GM18519 (cell line): Measurements from ENCODE around the gene HADHA.
"Not testable (repeated sequence)": the region's sequence is repeated elsewhere in the genome, so short reads cannot be mapped to it uniquely, and the experiment has no call there.

ENCODE experiments used
- ATAC-seq: cut with Tn5 transposase; IDR thresholded peaks from one replicate; pipeline ENCODE4 v1.9.1; 2021; ENCODE audit warnings: mild to moderate bottlenecking, moderate library complexity; ENCODE audit not compliant: unreplicated experiment, low FRiP score

Gene HADHA

DNA sequence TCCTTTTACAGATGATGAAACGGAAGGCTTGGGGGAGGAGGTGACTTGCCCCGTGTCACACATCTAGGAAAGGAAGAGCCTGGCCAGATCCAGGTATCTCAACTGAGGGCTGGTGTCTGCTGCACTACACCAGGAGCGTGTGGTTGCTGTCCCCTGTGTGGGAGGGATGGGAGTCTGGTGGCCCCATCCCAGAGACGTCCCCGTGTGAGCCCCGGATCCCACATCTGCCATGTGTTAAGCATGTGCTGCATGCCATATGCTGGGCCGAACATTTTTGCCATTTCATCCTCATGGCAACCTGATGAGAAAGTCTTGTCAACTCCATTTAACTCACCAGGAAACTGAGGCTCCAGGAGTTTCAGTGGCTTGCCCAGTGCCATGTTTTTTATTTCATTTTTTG is 67.3 kb downstream of the HADHA start:
- ATAC-seq = no peak

DNA sequence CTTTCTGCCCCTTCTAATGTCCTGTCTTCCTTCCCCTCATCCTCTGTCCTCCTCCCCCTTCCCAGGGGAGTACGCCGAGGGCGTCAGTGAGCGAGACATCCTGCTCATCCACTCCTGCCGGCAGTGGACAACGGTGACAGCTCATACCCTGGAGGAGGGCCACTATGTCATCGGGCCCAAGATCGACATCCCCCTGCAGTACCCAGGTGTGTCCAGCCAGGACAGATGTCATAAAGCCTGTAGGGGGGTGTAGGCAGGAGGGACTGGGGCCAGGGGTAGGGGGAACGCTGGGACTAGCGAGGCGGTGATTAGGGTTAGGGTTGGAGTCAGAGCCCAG is 68.2 kb downstream of the HADHA start:
- ATAC-seq = no peak

DNA sequence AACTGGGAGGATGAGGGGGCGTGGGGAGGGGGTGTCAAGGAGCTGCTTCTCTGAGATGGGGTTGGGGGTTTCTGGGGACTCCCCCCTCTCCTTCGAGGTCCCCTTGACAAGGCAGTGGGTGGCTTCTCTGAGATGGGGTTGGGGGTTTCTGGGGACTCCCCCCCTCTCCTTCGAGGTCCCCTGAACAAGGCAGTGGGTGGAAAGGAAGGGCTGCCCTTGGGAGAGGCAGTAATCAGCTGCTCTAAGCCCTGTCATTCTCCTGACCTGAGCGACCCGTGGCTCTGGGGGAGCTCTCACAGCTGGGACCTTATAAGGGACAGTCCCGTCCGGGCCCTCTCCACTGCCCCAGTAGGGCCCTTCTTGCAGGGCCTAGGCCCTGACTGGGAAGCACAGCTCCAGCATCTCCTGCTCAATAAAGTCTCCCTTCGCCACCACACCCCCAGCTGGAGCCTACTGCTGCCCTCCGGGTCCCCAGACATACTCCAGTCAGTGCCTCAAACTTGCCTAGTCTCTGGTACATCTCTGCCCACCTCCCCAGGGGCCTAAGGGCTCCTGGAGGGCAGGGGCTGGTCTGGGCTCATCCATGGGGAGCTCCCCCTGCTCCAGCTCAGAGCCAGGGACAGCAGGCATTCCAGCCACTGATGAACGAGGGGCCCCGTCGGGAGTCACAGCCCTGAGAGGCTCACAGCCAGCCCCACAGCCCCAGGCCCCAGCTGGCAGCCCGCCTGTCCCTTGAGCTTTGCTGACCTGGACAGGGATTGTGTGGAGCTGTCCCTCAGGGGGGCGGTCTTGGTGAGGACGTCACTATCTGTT is 68.8 kb downstream of the HADHA start:
- no peak for ATAC-seq

DNA sequence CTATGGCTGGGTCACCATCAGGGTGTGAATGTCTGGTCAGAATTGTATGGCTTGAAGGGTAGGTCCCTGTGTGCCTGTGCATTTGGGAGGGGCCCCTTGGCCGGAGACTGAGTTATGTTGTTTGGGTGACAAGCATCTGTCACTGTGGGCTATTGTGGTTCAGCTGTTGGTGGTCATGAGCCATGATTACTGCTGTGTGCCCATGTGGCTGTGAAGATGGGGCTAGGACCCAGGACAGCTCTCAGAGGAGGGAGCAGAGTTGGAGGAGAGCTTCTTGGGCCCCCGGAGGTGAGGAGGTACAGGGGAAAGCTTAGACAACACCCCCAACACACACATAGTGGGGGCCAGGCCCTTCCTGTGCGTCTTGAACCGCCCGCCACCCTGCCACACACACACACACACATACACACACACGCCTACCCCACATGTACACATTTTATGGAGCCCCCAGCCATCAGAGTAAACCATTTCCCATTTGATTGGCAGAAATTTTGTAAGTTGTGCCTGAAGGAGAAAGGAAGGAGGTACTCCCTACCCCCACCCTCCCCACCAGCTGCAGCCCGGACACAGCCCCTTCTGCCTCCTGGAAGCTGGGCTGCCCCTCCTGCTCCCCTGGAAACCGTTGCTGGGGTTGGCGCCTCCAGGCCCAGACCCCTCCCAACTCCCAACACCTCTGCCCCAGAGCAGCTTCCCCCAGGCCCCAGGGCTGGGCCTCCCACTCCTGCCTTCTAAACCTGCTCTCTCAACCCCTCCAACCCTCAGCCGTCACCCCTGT is 69.6 kb downstream of the HADHA start:
- ATAC-seq = no peak

DNA sequence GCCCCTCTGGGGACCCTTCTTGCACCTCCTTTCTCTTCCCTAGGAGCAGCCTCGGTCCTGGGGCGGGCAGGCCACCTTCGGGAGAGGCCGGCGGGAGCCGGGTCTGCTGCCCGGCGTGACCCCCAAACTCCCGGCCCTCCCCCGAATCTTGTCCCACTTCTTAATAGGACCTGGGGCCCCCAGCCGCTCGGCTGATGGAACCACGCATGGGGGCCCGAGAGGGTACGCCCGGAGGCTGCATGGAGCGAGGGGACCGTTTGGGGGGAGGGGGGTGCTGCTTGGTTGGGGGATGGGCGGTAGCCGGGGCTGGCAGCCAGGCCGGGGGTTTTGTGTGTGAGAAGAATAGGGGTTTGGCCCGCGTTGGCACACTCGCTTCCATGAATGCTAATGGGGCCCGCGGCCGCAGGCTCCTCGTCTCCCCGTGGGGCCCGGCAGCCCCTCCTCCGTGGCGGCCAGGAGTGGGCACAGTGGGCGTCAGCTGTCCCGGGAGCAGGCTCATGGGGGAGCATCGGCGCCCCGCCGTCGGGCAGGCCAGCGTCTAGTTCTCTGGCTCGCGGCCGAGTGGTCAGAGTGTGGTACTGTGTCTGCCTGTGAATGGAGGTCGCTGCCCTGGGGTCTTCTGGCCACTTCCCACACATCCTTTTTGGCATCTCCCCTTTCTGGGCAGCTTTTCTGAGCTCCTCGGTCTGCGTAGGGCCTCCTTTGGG is 70.5 kb downstream of the HADHA start:
- no peak for ATAC-seq

DNA sequence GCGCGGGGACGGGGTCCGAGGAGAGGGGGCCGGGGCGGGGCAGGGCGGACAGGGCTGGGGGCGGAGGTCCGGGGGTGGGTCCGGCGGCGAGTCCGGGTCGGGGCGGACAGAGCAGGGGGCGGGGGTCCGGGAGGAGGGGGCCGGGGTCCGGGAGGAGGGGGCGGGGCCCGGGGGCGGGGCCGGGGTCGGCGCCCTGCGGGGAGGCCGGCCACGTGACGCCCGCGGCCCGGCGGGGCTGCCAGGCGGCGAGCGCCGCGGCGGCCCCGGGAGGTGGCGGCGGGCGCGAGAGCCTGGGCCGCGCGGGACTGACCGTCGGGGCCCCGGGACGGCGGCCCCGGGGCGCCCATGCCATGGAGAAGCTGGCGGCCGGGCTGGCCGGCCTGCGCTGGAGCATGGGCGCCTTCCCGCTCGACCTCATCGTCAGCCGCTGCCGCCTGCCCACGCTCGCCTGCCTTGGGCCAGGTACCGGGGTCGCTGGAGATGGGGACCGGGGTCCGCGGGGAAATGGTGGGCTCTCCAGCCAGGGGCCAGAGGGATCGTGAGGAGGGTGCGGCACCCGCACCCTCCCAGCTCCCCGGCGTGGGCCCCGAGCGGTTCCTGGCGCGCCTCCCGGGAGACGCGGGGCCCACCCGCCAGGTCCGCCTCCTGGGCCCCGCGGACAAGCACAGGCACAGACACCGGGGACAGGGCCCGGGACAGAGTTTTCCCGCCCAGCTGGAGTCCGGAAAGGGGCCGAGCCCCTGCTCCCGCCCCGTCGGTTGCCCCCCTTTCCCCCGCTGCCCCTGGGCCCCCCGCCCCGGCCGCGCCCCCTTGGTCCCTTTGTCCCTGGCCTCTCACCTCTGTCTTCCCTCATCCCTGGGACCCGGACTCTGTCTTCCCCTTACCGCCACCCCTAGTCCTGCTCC is 71.3 kb downstream of the HADHA start, which contains the start of gene GAREM2:
Gene GAREM2, plus strand, starts transcription at position 218 of the 905 bp plus-strand sequence. Its CDS starts 133 bp downstream, at position 351.
- no peak for ATAC-seq

DNA sequence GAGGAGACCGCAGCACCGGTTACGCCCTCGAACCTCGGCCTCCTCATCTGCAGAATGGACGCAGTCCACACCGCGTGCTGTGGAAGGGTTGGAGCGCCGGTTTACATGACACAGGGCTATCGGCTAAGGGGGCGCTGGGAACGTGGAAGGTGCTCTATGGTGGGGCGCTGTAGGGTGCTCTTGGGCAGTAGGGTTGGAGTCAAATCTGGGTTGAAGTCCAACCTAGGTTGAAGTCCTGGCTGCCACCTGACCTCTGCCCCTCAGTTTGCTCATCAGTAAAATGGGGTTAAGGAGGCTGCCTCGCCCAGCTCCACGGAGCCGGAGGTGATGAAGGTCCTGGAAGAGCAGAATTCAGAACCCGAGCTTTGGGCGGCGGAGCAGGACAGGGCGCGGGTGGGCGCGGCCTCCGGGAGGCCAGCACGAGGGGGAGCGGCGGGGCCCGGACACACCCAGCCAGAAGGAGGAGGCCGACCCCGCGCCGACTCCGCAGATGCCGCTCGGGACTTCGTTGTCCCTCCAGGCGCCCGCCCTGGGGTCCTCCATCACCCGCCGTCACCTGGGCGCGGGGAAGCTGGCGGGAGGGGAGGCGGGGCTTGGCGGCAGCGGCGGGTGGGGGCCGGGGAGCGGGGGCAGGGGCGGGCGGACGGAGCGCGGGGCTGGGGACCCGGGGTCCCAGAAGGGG is 72.1 kb downstream of the HADHA start:
- no peak for ATAC-seq

DNA sequence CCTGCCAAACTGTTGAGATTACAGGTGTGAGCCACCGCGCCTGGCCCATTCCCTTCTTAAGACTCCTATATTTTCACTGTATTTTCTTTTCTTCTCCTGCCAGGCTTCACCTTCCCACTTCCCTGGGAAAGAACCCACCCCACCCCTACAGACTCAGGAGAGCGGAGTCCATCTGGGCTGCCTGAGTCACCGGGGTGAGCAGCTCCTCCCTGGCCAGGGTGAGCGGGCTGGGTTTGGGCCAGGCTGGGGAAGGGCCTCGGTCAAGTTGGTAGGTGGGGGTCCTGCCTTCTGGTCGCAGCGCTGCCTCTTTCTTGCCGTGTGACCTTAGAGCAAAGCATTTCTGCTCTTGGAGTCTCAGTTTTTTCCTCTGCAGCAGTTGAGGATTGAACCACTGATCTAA is 73.6 kb downstream of the HADHA start:
- no peak for ATAC-seq

DNA sequence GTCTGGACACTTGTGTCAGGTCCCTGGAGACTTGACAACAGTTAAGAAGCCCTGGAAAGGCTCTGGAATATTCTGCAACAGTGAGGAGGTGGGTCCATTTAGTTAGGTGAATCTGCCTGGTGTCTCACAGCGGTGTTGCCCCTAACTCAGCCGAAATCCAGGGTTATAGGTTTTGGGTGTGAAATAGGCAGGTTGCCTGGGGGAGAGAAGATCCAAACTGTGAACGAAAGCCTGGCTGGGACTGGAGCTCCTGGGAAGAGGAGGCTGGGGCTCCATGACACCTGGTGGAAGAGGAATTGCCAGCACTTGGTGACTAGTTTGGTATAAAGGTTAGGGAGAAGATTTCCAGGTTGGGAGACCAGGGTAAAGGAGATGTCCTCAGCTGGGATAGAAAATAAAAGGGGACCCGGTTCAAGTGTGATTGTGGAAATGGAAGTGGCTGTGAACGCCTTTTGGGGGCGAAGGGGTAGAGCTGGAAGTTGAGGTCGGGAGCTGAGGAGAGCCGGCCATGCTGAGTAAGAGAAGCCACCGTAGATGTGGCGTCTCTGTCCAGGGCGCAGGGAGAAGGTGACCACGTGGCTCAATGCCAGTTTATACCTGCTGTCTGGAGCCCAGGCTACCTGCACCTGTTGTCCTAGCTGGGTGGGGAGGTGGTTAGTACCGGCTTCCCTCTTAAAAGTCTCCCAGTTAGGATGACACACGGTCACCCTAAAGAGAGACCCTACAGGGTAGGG is 74.6 kb downstream of the HADHA start:
- no peak for ATAC-seq

DNA sequence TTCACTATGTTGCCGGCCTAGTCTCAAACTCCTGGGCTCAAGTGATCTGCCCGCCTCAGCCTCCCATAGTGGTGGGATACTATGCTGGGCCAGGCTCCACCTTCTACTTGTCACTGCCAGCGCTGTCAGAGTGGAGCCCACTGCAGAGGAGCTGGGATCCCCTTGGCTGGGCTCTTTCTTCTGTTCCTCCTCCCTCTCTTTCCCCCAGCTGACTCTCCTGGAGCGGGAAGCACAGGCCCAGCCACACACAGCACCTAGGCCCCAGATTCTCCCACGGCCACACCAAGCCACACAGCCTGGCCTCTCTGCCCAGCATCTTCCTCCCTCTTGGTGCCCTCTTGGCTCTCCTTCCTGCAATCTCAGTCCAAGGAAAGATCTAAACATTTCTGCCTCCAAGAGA is 75.2 kb downstream of the HADHA start:
- ATAC-seq = no peak

DNA sequence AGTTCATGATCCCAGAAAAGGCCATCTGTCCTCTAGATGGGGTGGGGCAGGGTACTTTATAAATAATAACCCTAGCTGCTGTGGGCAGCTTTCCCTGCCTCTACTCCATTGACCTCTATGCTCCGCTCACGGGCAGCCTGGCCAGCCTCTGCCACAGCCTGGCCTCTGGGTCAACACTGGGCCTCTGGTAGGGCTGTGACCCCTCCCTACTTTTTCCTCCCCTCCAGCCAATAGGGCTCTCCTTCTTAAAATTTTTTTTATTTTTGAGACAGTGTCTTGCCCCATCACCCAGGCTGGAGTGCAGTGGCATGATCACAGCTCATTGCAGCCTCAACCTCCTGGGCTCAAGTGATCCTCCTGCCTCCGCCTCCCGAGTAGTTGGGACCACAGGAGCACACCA is 75.6 kb downstream of the HADHA start:
- no peak for ATAC-seq

DNA sequence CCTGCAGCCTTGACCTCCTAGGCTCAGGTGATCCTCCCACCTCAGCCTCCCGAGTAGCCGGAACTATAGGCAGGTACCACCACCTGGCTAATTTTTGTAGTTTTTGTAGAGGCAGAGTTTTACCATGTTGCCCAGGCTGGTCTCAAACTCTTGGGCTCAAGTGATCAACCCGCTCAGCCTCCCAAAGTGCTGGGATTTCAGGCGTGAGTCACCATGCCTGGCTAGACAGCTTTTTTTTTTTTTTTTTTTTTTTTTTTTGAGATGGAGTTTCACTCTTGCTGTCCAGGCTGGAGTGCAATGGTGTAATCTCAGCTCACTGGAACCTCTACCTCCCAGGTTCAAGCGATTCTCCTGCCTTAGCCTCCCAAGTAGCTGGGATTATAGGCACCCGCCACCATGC is 77.9 kb downstream of the HADHA start:
- not testable (repeated sequence) for ATAC-seq

DNA sequence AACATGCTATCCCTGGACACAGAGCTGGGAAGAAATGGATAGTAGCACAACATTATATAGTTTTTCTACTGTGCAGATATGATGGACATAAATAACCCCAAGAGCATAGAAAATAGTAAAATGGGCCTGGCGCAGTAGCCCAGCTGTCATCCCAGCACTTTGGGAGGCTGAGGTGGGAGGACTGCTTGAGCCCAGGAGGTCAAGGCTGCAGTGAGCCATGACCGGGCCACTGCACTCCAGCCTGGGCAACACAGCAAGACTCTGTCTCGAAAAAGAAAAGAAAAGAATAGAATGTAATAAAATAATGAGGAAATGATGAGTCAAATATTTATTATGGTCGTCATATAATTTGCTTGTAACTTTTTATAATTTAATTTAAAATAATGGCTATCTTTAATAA is 79.0 kb downstream of the HADHA start:
- no peak for ATAC-seq

DNA sequence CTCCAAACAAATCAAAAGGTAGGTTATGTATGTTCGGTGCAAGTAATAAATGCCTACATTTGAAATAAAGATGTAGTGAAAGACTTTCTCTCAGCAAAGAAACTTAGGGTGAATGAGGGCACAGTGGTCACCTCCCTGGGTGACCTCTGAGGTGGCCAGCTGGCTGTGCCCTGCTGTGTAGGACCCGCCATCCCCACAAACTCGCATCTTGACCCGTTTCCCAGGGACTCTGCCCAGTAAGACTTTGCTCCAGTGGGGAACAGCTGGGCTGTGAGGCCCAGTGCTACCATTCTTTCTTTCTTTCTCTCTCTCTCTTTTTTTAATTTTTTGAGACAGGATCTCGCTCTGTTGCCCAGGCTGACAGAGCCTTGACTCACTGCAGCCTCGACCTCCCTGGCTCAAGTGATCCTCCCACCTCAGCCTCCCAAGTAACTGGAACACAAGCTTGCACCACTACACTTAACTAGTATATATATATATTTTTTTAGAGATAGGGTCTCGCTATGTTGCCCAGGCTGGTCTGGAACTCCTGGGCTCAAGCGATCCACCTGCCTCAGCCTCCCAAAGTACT is 79.7 kb downstream of the HADHA start:
- no peak for ATAC-seq

DNA sequence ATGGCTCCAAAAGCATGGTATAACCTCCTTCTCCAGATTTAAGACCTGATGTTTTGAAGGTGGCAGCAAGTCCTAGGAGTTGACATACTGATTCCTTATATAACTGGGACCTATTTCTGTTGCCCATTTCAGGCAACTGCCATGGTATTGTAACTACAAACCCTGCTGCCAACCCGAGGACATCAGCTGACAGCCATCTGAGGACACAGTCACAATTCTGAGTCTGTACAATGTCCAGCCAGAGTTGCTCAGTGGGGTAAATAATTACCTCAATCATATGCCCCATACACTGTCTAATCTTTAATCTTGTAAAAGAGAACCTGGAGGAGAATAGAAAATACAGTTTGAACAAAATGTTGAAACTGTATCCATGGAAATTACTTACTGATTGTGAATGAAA is 80.2 kb downstream of the HADHA start:
- no peak for ATAC-seq

DNA sequence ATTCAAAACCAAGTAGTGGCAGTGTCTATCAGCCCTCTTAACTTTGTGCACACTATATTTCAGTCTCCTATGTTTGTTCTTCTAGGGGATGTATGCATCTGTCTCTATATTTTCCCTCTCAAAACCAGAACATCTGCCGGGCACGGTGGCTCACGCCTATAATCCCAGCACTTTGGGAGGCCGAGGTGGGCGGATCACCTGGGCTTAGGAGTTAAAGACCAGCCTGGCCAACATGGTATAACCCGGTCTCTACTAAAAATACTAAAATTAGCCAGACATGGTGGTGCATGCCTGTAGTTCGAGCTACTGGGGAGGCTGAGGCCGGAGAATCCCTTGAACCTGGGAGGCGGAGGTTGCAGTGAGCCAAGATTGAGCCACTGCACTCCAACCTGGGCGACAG is 81.5 kb downstream of the HADHA start:
- no peak for ATAC-seq

DNA sequence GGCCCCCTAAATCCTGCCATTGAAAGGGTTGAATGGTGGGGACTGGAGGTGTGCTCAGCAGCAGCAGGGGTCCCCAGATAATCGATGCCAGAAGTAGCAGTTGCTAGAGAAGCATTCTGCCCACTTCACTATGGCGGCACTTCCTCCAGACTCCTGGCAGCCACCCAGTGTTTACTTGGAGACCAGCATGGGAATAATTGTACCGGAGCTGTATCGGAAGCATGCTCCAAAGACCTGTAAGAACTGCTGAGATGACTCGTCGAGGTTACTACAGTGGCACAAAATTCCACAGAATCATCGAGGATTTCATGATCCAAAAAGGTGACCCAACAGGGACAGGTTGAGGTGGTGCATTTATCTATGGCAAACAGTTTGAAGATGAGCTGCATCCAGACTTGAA is 82.5 kb downstream of the HADHA start:
- ATAC-seq = no peak

DNA sequence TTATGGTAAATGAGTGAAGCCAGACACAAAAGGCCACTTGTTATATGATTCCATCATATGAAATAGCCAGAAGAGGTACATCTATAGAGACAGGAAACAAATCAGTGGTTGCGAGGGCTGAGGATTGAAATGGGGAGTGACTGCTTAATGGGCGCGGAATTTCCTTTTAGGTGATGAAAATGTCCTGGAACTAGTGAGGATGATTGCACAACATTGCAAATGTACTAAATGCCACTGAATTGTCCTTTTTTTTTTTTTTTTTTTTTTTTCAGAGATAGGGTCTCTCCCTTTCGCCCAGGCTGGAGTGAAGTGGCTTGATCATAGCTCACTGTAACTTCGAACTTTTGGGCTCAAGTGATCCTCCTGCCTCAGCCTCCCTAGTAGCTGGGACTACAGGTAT is 86.9 kb downstream of the HADHA start:
- ATAC-seq = no peak

DNA sequence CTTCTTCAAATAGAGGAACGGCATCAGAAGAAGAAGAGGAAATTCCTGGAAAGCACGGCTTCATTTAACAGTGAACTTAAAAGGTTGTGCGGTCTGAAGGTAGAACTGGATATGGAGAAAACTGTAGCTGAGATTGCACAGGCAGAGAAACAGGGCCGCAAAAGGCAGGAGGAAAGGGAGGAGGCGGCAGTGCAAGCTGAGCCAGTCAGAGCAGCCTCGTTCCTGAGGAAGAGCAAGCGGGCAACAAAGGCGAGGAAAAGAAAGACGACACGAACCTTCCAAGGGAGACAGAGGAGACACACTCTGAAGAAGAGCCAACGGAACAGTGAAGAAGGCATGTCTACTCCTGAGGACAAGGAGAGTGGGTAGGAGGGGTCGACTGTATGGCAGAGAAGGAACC is 94.2 kb downstream of the HADHA start:
- ATAC-seq = no peak
